GM12801 (cell line): ENCODE results near the gene NUP188.

ENCODE experiments used
- TF ChIP-seq, protein P1 (sequence below): IDR thresholded peaks from one replicate; pipeline ENCODE4 v1.5.1; 2011; ENCODE audit warnings: control low read depth; ENCODE audit not compliant: insufficient read length; ENCODE audit errors: extremely low read depth

The NUP188 gene

DNA sequence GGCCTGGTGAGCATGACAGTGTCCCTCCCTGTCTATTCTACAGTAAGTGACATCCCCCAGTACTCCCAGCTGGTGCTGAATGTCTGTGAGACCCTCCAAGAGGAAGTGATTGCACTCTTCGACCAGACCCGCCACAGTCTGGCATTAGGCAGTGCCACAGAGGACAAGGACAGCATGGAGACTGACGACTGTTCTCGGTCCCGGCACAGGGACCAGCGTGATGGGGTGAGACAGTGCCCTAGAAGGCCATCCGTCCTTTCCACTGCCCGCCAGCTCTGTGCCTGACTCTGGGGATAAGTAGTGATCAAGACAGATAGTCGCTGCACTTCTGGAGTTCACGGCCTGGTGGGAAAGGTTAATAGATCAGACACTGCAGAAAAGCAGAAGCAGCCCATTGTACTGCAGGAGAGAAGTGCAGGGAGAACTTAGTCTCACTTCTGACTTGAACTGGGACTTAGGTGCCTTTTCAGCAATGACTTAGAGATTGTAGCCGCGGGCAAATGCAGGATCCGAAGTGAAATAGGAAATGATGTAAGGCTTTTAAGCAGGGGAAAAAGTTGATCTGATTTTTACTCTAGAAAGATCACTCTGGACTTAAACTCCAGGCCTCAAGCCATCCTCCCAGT is 52.2 kb downstream of the NUP188 start:
- TF ChIP-seq, protein P1, sequence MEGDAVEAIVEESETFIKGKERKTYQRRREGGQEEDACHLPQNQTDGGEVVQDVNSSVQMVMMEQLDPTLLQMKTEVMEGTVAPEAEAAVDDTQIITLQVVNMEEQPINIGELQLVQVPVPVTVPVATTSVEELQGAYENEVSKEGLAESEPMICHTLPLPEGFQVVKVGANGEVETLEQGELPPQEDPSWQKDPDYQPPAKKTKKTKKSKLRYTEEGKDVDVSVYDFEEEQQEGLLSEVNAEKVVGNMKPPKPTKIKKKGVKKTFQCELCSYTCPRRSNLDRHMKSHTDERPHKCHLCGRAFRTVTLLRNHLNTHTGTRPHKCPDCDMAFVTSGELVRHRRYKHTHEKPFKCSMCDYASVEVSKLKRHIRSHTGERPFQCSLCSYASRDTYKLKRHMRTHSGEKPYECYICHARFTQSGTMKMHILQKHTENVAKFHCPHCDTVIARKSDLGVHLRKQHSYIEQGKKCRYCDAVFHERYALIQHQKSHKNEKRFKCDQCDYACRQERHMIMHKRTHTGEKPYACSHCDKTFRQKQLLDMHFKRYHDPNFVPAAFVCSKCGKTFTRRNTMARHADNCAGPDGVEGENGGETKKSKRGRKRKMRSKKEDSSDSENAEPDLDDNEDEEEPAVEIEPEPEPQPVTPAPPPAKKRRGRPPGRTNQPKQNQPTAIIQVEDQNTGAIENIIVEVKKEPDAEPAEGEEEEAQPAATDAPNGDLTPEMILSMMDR, result no peak

GRCh38 chr9:129001504-129002325 is 54.2 kb downstream of the NUP188 start:
- TF ChIP-seq, protein P1, result no peak

- TF ChIP-seq, protein P1, result no peak
These were observed 55.5 kb downstream of the NUP188 start for GRCh38 chr9:129002992-129003391.

- TF ChIP-seq, protein P1, result no peak
These were observed 58.0 kb downstream of the NUP188 start for GRCh38 chr9:129005336-129005997.

DNA sequence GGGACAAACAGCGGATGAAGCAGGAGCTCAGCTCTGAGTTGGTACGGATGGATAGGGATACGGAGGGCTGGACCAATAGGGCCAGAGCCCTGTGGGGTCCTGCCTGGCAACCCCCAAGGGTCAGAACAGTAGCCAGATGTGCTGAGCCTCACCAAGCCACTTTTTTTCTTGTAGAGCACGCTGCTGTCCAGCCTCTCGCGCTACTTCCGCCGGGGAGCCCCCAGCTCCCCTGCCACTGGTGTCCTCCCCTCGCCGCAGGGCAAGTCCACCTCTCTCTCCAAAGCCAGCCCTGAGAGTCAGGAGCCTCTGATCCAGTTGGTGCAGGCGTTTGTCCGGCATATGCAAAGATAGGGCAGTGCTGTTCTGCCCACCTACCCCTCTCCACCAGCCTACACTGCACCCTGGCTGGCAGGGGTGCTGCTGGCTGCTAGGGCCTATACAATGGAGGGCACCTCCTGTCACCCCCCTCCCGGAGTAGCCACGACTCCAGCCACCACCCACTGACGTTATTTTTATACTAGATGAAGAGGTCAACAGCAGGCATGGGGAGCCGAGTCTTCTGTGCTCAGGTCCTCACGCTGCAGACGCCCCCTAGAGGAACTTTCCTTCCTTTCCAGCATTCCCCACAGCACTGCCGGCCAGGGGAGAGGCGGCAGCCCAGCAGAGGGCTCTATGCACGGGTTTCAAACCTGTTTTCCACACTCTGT is 59.0 kb downstream of the NUP188 start:
- TF ChIP-seq, protein P1, result no peak

GRCh38 chr9:129007035-129007765 is 59.7 kb downstream of the NUP188 start:
- TF ChIP-seq, protein P1, result no peak
